ENCODE measurements around the gene SLC9C2. TPM values are rescaled to one million over a fixed set of nuclear protein-coding genes. Genes with fewer than 3 reads are reported as not detected.
"Not testable (repeated sequence)": the region's sequence is repeated elsewhere in the genome, so short reads cannot be mapped to it uniquely, and the experiment has no call there.

Gene SLC9C2
- total RNA-seq, 6 experiments from 2014 or later: not detected

DNA sequence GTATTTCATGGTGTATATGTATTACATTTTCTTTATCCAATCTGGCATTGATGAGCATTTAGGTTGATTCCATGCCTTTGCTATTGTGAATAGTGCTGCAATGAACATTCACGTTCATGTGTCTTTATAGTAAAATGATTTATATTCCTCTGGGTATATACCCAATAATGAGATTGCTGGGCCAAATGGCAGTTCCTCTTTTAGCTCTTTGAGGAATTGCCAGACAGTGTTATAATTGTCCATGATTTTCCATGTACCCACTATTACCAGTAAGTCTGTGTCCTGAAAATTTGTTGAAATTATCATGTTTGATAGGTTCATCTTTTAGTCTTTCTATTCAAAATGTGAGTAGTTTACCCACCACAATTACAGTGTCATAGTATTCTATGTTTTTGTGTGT, 34.4 kb downstream of the SLC9C2 start:
- intact Hi-C loops (cut with DNase I): no loop called here
- Histone ChIP-seq H3K27me3 (no peaks in the 10 kb centered on the region), H3K9me3 (no peaks in the 10 kb centered on the region), H3K4me1 (no peaks in the 10 kb centered on the region), H3K36me3 (no peaks in the 10 kb centered on the region), H3K27ac (no peak overlapping the region), H3K4me3 (no peak overlapping the region)
- TF ChIP-seq POLR2A (IDR thresholded peaks at IDR 0.05): no peak
- ATAC-seq (no peak), DNase-seq (no peak)
- 83% methylated on average over 1 of the region's 1 CpG for WGBS (ENCODE audit: insufficient coverage, low coverage, low lambda C conversion rate, missing lambda C conversion rate)

DNA sequence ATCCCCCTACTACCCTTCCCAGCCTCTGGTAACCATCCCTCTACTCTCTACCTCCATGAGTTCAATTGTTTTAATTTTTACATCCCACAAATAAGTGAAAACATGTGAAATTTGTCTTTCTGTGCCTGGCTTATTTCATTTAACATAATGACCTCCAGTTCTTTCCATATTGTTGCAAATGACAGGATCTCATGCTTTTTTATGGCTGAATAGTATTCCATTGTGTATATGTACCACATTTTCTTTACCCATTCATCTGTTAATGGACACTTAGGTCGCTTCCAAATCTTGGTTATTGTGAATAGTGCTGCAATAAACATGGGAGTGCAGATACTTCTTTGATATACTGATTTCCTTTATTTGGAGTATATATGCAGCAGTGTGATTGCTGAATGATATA, 39.0 kb downstream of the SLC9C2 start:
- ATAC-seq; H3K9me3 ChIP-seq; intact Hi-C loops (cut with DNase I); H3K4me1 ChIP-seq; H3K27me3 ChIP-seq; H3K27ac ChIP-seq; H3K36me3 ChIP-seq; H3K4me3 ChIP-seq; DNase-seq: not testable (repeated sequence)
- 50% methylated on average over 1 of the region's 1 CpG for WGBS (ENCODE audit: insufficient coverage, low coverage, low lambda C conversion rate, missing lambda C conversion rate)

DNA sequence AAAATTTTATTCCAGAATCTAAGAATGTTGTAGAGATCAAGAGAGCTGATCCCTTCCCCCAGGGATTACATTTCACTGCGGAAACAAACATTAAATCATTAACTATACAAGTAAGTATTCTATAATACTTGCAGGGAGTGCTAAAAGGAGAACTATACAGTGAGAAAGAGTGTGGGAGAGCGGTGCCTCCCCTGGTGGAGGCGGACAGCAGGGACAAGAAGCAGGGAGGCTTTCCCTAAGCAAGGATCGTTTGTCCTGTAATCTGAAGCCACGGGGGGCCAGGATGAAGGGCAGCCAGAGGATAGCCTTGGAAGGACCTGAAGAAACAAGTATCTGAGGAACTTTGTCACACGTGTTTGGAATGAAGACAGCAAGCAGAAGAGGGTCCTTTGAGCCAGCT, 40.1 kb downstream of the SLC9C2 start:
- 50% methylated on average over 6 of the region's 6 CpGs for WGBS (ENCODE audit: insufficient coverage, low coverage, low lambda C conversion rate, missing lambda C conversion rate)
- intact Hi-C loops (cut with DNase I): no loop called here
- Histone ChIP-seq H3K4me3 (no peak overlapping the region), H3K4me1 (no peaks in the 10 kb centered on the region), H3K36me3 (no peaks in the 10 kb centered on the region), H3K9me3 (no peaks in the 10 kb centered on the region), H3K27me3 (no peaks in the 10 kb centered on the region), H3K27ac (no peak overlapping the region)
- no peak for ATAC-seq
- DNase-seq: no peak
- TF ChIP-seq POLR2A (IDR thresholded peaks at IDR 0.05): no peak
- TF ChIP-seq, protein P1, sequence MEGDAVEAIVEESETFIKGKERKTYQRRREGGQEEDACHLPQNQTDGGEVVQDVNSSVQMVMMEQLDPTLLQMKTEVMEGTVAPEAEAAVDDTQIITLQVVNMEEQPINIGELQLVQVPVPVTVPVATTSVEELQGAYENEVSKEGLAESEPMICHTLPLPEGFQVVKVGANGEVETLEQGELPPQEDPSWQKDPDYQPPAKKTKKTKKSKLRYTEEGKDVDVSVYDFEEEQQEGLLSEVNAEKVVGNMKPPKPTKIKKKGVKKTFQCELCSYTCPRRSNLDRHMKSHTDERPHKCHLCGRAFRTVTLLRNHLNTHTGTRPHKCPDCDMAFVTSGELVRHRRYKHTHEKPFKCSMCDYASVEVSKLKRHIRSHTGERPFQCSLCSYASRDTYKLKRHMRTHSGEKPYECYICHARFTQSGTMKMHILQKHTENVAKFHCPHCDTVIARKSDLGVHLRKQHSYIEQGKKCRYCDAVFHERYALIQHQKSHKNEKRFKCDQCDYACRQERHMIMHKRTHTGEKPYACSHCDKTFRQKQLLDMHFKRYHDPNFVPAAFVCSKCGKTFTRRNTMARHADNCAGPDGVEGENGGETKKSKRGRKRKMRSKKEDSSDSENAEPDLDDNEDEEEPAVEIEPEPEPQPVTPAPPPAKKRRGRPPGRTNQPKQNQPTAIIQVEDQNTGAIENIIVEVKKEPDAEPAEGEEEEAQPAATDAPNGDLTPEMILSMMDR (IDR thresholded peaks at IDR 0.05): no peak

DNA sequence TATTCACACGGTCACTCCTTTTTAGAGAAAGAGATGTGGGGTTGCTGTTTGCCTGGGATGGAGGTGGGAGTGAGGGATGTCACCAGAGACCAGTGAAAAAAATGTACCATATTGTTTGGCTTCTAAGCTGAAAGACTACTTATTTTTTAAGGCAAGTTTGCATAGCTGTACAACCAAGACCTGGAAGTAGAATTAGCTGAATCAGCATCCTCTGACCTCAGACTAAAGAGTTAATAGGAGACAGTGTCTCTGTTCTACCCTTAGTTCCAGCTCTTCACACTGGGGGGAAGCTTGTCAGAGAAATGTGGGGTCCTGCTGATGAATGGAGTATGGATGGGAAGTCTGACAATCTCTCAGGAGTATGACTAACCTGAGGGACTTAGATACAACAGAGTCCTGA, 41.6 kb downstream of the SLC9C2 start:
- TF ChIP-seq, protein P1 (IDR thresholded peaks at IDR 0.05): no peak
- TF ChIP-seq POLR2A (IDR thresholded peaks at IDR 0.05): no peak
- intact Hi-C loops (cut with DNase I): no loop called here
- H3K36me3 ChIP-seq: no peaks in the 10 kb centered on the region
- ATAC-seq (no peak), DNase-seq (no peak)
- no peak overlapping the region for H3K27ac ChIP-seq
- no peaks in the 10 kb centered on the region for H3K4me1 ChIP-seq
- no peaks in the 10 kb centered on the region for H3K9me3 ChIP-seq
- H3K27me3 ChIP-seq: no peaks in the 10 kb centered on the region
- H3K4me3 ChIP-seq: no peak overlapping the region
- 31% methylated on average over 1 of the region's 1 CpG for WGBS (ENCODE audit: insufficient coverage, low coverage, low lambda C conversion rate, missing lambda C conversion rate)

DNA sequence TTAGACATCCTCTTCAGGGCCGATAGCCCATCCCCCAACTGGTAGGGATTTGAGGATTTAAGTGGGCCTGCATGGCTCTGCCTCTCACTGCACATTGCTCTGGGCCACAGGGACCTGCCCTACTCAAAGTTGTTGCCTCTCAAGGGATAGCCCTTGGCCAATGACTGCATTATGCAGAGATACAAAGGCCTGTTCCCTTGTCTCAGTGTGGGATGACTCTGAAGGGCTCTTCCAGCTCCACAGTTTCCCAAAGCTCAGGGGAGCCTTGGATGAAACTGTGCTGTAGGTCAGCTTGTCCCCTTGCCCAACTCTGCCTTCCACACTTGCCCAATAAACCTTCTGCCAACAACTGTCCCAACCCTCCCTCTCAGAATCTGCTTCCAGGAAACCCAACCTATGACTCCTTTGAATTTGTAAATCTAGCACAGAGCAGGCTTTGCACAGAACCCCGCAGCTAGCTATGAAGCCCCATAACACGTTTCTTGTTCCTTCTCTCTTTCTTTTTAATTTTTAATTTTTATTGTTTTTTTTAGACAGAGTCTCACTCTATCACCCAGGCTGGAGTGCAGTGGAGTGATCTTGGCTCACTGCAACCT, 42.5 kb downstream of the SLC9C2 start:
- no peaks in the 10 kb centered on the region for H3K9me3 ChIP-seq
- 83% methylated on average over 3 of the region's 3 CpGs for WGBS (ENCODE audit: insufficient coverage, low coverage, low lambda C conversion rate, missing lambda C conversion rate)

More for the DNA sequence above, 42.5 kb downstream of the SLC9C2 start:
- no peak overlapping the region for H3K27ac ChIP-seq
- no peak for DNase-seq
- H3K4me3 ChIP-seq: no peak overlapping the region
- intact Hi-C loops (cut with DNase I): no loop called here
- no peaks in the 10 kb centered on the region for H3K4me1 ChIP-seq
- H3K36me3 ChIP-seq: no peaks in the 10 kb centered on the region
- TF ChIP-seq, protein P1 (IDR thresholded peaks at IDR 0.05): no peak
- no peak for TF ChIP-seq POLR2A (IDR thresholded peaks at IDR 0.05)
- H3K27me3 ChIP-seq: no peaks in the 10 kb centered on the region
- no peak for ATAC-seq
